WTC11 (cell line): ENCODE measurements around the gene ELOVL1. TPM values are rescaled to one million over a fixed set of nuclear protein-coding genes. Genes with fewer than 3 reads are reported as not detected.
A peak's percentile ranks its signal among the peaks of the same experiment; 100 is the strongest.

ENCODE experiments used
- CREM ChIP-seq: sonication (generic); formaldehyde crosslinking; IDR thresholded peaks from 2 replicates; pipeline ENCODE4 v1.8.1; 2022; ENCODE audit warnings: mild to moderate bottlenecking, missing genetic modification reagents, moderate library complexity
- FOXJ3 ChIP-seq: sonication (generic); formaldehyde crosslinking; IDR thresholded peaks from 2 replicates; pipeline ENCODE4 v1.9.0; 2021; ENCODE audit warnings: missing genetic modification reagents, mild to moderate bottlenecking, borderline replicate concordance
- FOXP4 ChIP-seq: sonication (generic); formaldehyde crosslinking; IDR thresholded peaks from 2 replicates; pipeline ENCODE4 v1.8.0; 2022; ENCODE audit warnings: mild to moderate bottlenecking, missing genetic modification reagents
- GABPB1 ChIP-seq: sonication (generic); formaldehyde crosslinking; IDR thresholded peaks from 2 replicates; pipeline ENCODE4 v1.8.1; 2023; ENCODE audit warnings: mild to moderate bottlenecking, missing genetic modification reagents
- GTF2I ChIP-seq: fragments of 250-450 bp; sonication (Bioruptor Pico); conservative IDR thresholded peaks from 2 replicates; pipeline ENCODE4 v1.4.0; 2021; ENCODE audit warnings: mild to moderate bottlenecking
- HMGXB4 ChIP-seq: sonication (generic); formaldehyde crosslinking; IDR thresholded peaks from 2 replicates; pipeline ENCODE4 v1.8.1; 2023; ENCODE audit warnings: mild to moderate bottlenecking, moderate library complexity, missing genetic modification reagents
- NFE2L1 ChIP-seq: sonication (generic); formaldehyde crosslinking; IDR thresholded peaks from 2 replicates; pipeline ENCODE4 v1.8.1; 2023; ENCODE audit warnings: missing genetic modification reagents
- NR3C1 ChIP-seq: sonication (generic); formaldehyde crosslinking; conservative IDR thresholded peaks from 2 replicates; pipeline ENCODE4 v1.8.1; 2023; ENCODE audit warnings: low read depth, mild to moderate bottlenecking, missing genetic modification reagents
- PRDM15 ChIP-seq: sonication (generic); formaldehyde crosslinking; IDR thresholded peaks from 2 replicates; pipeline ENCODE4 v1.8.0; 2022; ENCODE audit warnings: missing genetic modification reagents
- PRRX2 ChIP-seq: fragments of 250-450 bp; sonication (Bioruptor Pico); IDR thresholded peaks from 2 replicates; pipeline ENCODE4 v1.8.0; 2021; ENCODE audit warnings: mild to moderate bottlenecking
- RORB ChIP-seq: fragments of 250-450 bp; sonication (Bioruptor Pico); IDR thresholded peaks from 2 replicates; pipeline ENCODE4 v1.9.0; 2021; ENCODE audit warnings: mild to moderate bottlenecking
- SMAD3 ChIP-seq: sonication (generic); formaldehyde crosslinking; IDR thresholded peaks from 2 replicates; pipeline ENCODE4 v1.8.0; 2022; ENCODE audit warnings: missing genetic modification reagents, mild to moderate bottlenecking, borderline replicate concordance
- STAT6 ChIP-seq: sonication (generic); formaldehyde crosslinking; conservative IDR thresholded peaks from 2 replicates; pipeline ENCODE4 v1.8.1; 2023; ENCODE audit warnings: mild to moderate bottlenecking, low read depth, missing genetic modification reagents, moderate library complexity
- TCF7 ChIP-seq: sonication (generic); formaldehyde crosslinking; IDR thresholded peaks from 2 replicates; pipeline ENCODE4 v1.8.0; 2022; ENCODE audit warnings: mild to moderate bottlenecking, low read depth, missing genetic modification reagents, moderate library complexity
- TEAD1 ChIP-seq: sonication (generic); formaldehyde crosslinking; IDR thresholded peaks from 2 replicates; pipeline ENCODE4 v1.8.0; 2022; ENCODE audit warnings: mild to moderate bottlenecking, missing genetic modification reagents
- USF1 ChIP-seq: sonication (generic); formaldehyde crosslinking; IDR thresholded peaks from 2 replicates; pipeline ENCODE4 v1.8.0; 2022; ENCODE audit warnings: mild to moderate bottlenecking, missing genetic modification reagents
- ZBTB43 ChIP-seq: sonication (generic); formaldehyde crosslinking; IDR thresholded peaks from 2 replicates; pipeline ENCODE4 v1.8.1; 2023; ENCODE audit warnings: mild to moderate bottlenecking, missing genetic modification reagents
- ZNF317 ChIP-seq: sonication (generic); formaldehyde crosslinking; IDR thresholded peaks from 2 replicates; pipeline ENCODE4 v1.8.1; 2023; ENCODE audit warnings: low read depth, mild to moderate bottlenecking, moderate library complexity, missing genetic modification reagents, borderline replicate concordance
- ZNF416 ChIP-seq: fragments of 250-450 bp; sonication (Bioruptor Pico); IDR thresholded peaks from 2 replicates; pipeline ENCODE4 v1.9.0; 2021; ENCODE audit warnings: mild to moderate bottlenecking, inconsistent platforms
- ZNF423 ChIP-seq: fragments of 250-450 bp; sonication (Bioruptor Pico); IDR thresholded peaks from 2 replicates; pipeline ENCODE4 v2.1.2; 2022; ENCODE audit warnings: mild to moderate bottlenecking, moderate library complexity
- ZNF512 ChIP-seq: sonication (generic); formaldehyde crosslinking; IDR thresholded peaks from 2 replicates; pipeline ENCODE4 v1.8.1; 2022; ENCODE audit warnings: missing genetic modification reagents, borderline replicate concordance
- ZSCAN18 ChIP-seq: fragments of 250-450 bp; sonication (Bioruptor Pico); IDR thresholded peaks from 2 replicates; pipeline ENCODE4 v2.1.2; 2022; ENCODE audit warnings: mild to moderate bottlenecking, moderate library complexity
- total RNA-seq: library from RNA; stranded (reverse); gene quantifications from 3 replicates; pipeline ENCODE4 v1.2.3, GENCODE V29; 2021

The ELOVL1 gene
- total RNA-seq, 1 experiment from 2014 or later: 26.6 TPM

GRCh38 chr1:43358746-43359693, 8.8 kb downstream of the ELOVL1 start, which contains the start of gene CDC20 (continued):
- TF ChIP-seq USF1 (no peak), STAT6 (no peak), HMGXB4 (CRISPR knock-in tag) (0 out of 2 replicates have a peak, but pooled peaks have one; percentile 76), ZNF317 (CRISPR knock-in tag) (no peak), RORB (CRISPR knock-in tag) (no peak), FOXP4 (CRISPR knock-in tag) (peak; percentile 62; the same call in 1 of the 2 replicates), ZSCAN18 (no peak), TEAD1 (CRISPR knock-in tag) (no peak), CREM (CRISPR knock-in tag) (0 out of 2 replicates have a peak, but pooled peaks have one; percentile 41), NR3C1 (CRISPR knock-in tag) (no peak), ZNF512 (CRISPR knock-in tag) (no peak), PRDM15 (CRISPR knock-in tag) (no peak), ZBTB43 (CRISPR knock-in tag) (no peak), PRRX2 (CRISPR knock-in tag) (no peak), ZNF416 (0 out of 2 replicates have a peak, but pooled peaks have one; percentile 47), TCF7 (CRISPR knock-in tag) (no peak), GABPB1 (CRISPR knock-in tag) (peak; percentile 87), NFE2L1 (CRISPR knock-in tag) (no peak), GTF2I (CRISPR knock-in tag) (no peak), ZNF423 (CRISPR knock-in tag) (no peak), SMAD3 (no peak), FOXJ3 (CRISPR knock-in tag) (no peak)
